ENCODE results near the gene PTPDC1. TPM values are rescaled to one million over a fixed set of nuclear protein-coding genes. Genes with fewer than 3 reads are reported as not detected.

The PTPDC1 gene
- total RNA-seq (2014; rRNA removed; shearing (Covaris generic)): 9.5 and 11.3 TPM in 2 replicates

GRCh38 chr9:94084314-94084713 is at the start of gene PTPDC1:
Gene PTPDC1, plus strand, starts transcription at chr9:94084464. Its CDS starts 67 bp downstream, at chr9:94084531.
- DNase-seq (ENCODE audit: low read depth): peak; percentile 39

- no peak for DNase-seq (ENCODE audit: low read depth)
Measured at GRCh38 chr9:94034511-94034910, 49.8 kb upstream of the PTPDC1 start.

GRCh38 chr9:94039786-94040185 is 44.5 kb upstream of the PTPDC1 start:
- DNase-seq (ENCODE audit: low read depth): no peak

- DNase-seq (ENCODE audit: low read depth): no peak
Measured at GRCh38 chr9:94042516-94043360, 41.5 kb upstream of the PTPDC1 start.

DNA sequence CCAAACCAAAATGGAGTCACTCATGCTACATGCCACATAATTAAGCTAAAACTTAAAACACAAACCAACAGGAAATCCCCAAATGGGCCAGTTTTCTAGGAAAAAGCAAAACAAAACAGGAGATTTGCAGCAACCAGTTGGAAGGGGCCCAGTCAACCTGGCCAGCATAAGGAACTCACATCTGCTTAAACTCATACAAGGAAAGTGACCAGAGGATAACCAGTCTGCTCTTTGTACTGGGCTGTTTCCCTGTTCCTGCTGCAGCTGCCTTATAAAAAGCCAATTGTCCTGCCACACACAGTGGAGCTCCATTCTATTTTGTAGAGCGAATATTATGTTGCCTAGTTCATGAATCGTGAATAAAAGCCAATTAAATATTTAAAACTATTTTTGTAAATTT is 29.5 kb upstream of the PTPDC1 start:
- DNase-seq (ENCODE audit: low read depth): no peak

DNA sequence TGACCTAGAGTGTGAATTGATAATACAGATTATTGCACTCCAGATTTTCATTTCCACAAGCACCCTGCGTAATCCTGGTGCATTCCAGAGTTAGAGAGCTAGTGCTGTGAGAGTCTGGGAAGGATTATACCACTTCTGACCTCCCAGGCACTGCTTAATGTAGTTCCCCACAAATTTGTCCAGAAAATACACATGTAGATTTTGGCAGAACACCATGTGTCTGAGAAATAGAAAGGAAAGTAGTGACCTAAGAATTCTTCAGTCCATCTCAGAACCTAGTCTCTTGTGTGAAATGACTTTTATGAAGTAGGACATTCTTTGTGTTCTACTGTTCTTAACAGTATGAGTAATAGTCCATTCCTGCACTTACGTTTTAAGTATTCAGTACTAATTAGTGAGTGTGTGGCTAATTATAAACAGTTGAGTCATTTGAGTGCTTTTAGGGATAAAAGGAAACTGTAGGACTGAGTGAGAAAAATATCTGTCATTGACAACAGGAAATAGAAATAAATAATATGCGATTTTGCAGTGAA is 27.8 kb upstream of the PTPDC1 start:
- DNase-seq (ENCODE audit: low read depth): peak; percentile 54

GRCh38 chr9:94057918-94058317 is 26.3 kb upstream of the PTPDC1 start:
- DNase-seq (ENCODE audit: low read depth): no peak

DNA sequence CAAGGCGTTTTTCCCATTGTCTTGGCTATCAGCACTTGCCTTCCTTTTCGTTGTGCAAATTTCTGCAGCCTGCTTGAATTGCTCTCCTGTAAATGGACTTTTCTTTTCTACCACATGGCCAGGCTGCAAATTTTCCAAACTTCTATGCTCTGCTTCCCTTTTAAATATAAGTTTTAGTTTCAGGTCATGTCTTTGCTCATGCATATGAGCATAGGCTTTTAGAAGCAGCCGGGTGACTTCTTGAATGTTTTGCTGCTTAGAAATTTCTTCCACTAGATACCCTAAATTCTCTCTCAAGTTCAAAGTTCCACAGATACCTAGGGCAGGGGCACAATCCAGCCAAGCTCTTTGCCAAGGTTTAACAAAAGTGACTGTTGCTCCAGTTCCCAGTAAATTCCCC is 22.4 kb upstream of the PTPDC1 start:
- no peak for DNase-seq (ENCODE audit: low read depth)

GRCh38 chr9:94065535-94065961 is 18.7 kb upstream of the PTPDC1 start:
- peak; percentile 76 for DNase-seq (ENCODE audit: low read depth)

DNA sequence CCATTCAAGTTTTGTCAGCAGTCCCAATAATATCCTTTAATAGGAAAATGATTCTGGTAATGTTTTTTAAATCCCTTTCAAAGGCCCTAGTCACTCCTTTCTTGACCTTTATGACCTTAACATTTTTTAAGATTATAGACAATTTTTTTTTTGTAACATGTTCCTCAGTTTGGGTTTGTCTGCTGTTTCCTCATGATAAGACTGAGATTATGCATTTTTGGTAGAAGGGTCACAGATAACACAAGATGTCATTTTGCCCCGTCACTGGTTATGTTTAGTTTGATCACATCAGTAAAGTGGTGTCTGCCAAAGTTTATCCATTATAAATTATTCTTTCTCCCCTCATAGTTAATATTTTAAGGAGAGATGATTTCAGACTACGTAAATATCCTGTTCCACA is 16.0 kb upstream of the PTPDC1 start:
- DNase-seq (ENCODE audit: low read depth): no peak

- DNase-seq (ENCODE audit: low read depth): no peak
Measured at GRCh38 chr9:94076557-94076956, 7.7 kb upstream of the PTPDC1 start.

DNA sequence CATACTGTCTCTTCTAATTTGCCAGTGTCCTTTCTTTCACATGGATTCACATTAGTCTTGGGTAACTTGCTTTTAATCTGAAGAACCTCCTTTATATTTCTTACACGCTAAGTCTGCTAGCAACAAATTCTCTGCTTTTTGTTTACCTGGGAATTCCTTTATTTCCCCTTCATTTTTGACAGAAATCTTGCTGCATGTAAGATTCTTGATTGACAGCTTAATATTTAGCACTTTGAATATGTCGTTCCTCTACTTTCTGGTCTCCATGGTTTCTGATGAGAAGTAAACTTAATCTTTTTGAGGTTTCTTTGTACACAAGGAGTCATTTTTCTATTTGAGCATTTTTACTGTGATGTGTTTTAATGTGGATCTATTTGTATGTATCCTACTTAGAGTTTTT is 6.2 kb upstream of the PTPDC1 start:
- no peak for DNase-seq (ENCODE audit: low read depth)

DNA sequence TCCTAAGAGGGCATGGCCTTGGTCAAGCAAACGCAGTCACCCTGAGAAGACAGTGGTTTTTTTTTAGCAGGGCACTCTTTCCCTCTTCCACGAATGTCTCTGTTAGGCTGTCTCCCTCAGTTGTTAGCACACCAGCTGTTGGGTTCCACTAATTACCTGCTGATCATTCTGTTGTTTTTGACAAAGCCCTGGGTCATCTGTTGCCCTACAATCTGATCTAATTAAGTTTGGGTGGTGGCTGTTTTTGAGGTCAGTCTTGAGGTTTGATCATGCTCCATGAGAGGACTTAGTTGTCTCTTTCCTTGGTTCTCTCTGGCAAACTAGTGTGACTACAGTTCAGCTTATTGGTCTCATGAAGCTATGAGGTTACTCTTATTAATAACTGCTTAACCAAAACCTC is 5.0 kb upstream of the PTPDC1 start:
- no peak for DNase-seq (ENCODE audit: low read depth)

GRCh38 chr9:94080249-94080648 is 4.0 kb upstream of the PTPDC1 start:
- DNase-seq (ENCODE audit: low read depth): no peak

DNA sequence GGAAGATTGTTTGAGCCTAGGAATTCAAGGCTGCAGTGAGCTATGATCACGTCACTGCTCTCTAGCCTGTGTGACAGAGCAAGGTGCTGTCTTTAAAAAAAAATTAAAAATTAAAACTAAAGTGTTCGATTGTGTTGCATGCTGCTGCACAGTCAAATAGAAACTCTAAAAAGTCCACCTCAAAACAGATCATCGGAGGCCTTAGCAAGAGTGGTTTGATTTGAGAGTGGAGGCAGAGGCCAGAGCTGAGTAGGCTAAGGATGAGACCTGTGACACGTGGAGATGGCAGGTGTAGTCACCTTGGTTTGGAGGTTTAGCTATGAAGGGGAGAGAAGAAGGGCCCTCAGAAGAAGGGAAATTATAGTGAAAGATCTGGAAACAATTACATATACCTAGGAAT is 2.8 kb upstream of the PTPDC1 start:
- DNase-seq (ENCODE audit: low read depth): no peak

- DNase-seq (ENCODE audit: low read depth): no peak
Measured at GRCh38 chr9:94081864-94082463, 2.3 kb upstream of the PTPDC1 start.

DNA sequence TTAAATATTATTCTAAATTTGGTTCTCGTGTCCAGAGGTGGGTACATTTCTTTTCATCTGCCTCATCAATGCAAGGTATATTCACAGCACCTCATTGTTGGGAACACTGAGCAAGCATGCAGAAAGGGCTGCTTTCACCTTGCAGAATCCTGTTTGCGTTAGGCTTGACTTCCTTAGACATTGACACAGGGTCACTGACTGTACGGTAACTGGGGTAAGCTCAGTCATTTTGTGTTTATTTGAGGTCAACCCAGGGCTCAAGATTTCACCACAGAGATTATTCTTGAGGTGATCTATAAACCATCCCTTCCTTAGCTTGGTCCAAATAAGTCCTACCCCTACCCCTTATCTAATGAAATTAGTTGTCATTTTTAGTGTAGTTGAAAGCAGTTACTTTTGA is 1.7 kb upstream of the PTPDC1 start:
- no peak for DNase-seq (ENCODE audit: low read depth)

DNA sequence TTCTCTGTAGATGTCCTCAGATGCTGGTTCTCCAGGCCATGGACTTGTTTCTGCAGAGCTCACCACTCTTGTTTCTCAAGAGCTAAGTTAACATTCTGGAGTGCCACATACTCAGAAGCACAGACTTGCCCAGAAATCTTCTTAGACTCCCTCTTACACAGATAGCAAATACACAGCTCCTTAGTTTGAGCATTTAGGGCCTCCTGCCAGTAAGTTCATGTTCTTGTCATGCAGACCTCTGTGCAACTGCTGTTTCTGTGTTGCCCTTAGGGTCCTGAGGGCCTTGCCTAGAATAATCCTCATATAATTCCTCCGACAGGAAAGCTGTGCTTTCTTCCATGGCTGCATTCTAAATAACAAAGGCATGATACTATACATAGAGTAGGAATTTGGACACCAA is 1.3 kb upstream of the PTPDC1 start:
- DNase-seq (ENCODE audit: low read depth): no peak

- DNase-seq (ENCODE audit: low read depth): no peak
Measured at GRCh38 chr9:94083384-94083783, 880 bp upstream of the PTPDC1 start.

DNA sequence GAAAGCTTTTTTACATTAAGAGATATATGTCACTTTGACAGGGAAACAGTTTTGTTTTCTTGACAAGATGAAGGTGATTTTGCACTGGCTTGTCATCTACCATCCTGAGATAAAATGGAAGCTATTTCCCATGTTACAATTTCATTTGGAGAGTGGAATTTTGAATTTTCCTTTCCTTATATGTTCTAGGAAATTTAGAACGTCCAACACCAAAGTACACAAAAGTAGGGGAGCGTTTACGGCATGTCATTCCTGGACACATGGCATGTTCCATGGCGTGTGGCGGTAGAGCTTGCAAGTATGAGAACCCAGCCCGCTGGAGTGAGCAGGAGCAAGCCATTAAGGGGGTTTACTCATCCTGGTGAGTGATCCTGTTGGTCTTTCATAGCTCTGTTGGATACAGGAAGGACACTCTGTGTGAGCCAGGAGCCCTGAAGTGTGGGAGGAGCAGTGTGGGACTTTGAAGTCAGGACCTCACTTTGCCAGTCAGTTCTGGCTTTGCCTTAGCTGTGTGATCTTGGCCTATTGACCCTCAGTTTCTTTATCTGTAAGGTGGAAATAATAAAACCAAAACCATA is 887 bp downstream of the PTPDC1 start:
- peak; percentile 25 for DNase-seq (ENCODE audit: low read depth)

GRCh38 chr9:94086486-94087345 is 2.5 kb downstream of the PTPDC1 start:
- DNase-seq (ENCODE audit: low read depth): peak; percentile 42
